GM06990 (cell line): ENCODE results near the gene CYP2U1.

ENCODE experiments used
- DNase-seq: peaks from one replicate; pipeline ENCODE4 v3.0.0-alpha.2; 2011; ENCODE audit not compliant: insufficient read length; ENCODE audit errors: extremely low read depth
- H3K27me3 ChIP-seq: replicated peaks from 2 replicates; pipeline ENCODE4 v1.6.0; 2011; ENCODE audit warnings: low read length; ENCODE audit not compliant: control insufficient read depth, insufficient read depth
- H3K36me3 ChIP-seq: 2 replicates; pipeline ENCODE4 v1.5.1; 2011; ENCODE audit warnings: low read length; ENCODE audit not compliant: control insufficient read depth, insufficient read depth
- H3K4me3 ChIP-seq: replicated peaks from 2 replicates; pipeline ENCODE4 v1.5.1; 2011; ENCODE audit warnings: low read depth, mild to moderate bottlenecking, control low read depth, low read length
- TF ChIP-seq, protein P1 (sequence below): IDR thresholded peaks from 2 replicates; pipeline ENCODE4 v1.5.1; 2011; ENCODE audit warnings: low read length, control low read depth, mild to moderate bottlenecking, inconsistent platforms; ENCODE audit not compliant: insufficient read depth, poor library complexity, severe bottlenecking

The CYP2U1 gene

GRCh38 chr4:107997794-107998193, 66.4 kb downstream of the CYP2U1 start:
- no peaks in the 10 kb centered on the region for H3K27me3 ChIP-seq
- H3K4me3 ChIP-seq, result no peak overlapping the region
- no peak for DNase-seq
- H3K36me3 ChIP-seq, result no peaks in the 10 kb centered on the region
- TF ChIP-seq, protein P1, sequence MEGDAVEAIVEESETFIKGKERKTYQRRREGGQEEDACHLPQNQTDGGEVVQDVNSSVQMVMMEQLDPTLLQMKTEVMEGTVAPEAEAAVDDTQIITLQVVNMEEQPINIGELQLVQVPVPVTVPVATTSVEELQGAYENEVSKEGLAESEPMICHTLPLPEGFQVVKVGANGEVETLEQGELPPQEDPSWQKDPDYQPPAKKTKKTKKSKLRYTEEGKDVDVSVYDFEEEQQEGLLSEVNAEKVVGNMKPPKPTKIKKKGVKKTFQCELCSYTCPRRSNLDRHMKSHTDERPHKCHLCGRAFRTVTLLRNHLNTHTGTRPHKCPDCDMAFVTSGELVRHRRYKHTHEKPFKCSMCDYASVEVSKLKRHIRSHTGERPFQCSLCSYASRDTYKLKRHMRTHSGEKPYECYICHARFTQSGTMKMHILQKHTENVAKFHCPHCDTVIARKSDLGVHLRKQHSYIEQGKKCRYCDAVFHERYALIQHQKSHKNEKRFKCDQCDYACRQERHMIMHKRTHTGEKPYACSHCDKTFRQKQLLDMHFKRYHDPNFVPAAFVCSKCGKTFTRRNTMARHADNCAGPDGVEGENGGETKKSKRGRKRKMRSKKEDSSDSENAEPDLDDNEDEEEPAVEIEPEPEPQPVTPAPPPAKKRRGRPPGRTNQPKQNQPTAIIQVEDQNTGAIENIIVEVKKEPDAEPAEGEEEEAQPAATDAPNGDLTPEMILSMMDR, result no peak

- Histone ChIP-seq H3K36me3 (no peaks in the 10 kb centered on the region), H3K4me3 (no peak overlapping the region), H3K27me3 (no peaks in the 10 kb centered on the region)
- DNase-seq, result no peak
- TF ChIP-seq, protein P1, result no peak
Measured at GRCh38 chr4:107999932-108000539, 68.7 kb downstream of the CYP2U1 start.

DNA sequence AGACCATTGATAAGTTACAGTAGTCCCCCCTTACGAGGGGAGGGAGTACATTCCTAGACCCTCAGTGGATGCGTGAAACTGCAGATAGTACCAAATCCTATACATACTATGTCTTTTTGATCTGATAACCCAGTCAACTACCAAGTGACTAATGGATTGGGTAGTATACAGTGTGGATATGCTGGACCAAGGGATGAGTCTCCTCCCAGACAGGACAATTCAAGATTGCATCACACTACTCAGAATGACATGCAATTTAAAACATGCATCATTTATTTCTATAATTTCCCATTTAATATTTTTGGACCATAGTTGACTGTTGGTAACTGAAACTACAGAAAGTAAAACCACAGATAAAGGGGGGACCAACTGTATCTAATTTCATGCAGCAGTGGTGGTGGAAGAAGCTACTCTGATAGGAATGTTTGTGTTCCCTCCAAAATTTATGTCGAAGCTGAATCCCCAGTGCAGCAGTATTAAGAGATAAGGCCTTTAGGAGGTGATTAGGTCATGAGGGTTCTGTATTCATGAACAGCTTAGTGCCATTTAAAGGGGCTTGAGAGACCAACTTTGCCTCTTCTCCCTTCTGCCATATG, 70.3 kb downstream of the CYP2U1 start:
- DNase-seq, result no peak
- no peaks in the 10 kb centered on the region for H3K36me3 ChIP-seq
- TF ChIP-seq, protein P1, result no peak
- no peaks in the 10 kb centered on the region for H3K27me3 ChIP-seq
- no peak overlapping the region for H3K4me3 ChIP-seq
